ENCODE measurements around the gene FBL. TPM values are rescaled to one million over a fixed set of nuclear protein-coding genes. Genes with fewer than 3 reads are reported as not detected.

FBL gene
- total RNA-seq, 1 donor from 2014 or later = 135 TPM

DNA sequence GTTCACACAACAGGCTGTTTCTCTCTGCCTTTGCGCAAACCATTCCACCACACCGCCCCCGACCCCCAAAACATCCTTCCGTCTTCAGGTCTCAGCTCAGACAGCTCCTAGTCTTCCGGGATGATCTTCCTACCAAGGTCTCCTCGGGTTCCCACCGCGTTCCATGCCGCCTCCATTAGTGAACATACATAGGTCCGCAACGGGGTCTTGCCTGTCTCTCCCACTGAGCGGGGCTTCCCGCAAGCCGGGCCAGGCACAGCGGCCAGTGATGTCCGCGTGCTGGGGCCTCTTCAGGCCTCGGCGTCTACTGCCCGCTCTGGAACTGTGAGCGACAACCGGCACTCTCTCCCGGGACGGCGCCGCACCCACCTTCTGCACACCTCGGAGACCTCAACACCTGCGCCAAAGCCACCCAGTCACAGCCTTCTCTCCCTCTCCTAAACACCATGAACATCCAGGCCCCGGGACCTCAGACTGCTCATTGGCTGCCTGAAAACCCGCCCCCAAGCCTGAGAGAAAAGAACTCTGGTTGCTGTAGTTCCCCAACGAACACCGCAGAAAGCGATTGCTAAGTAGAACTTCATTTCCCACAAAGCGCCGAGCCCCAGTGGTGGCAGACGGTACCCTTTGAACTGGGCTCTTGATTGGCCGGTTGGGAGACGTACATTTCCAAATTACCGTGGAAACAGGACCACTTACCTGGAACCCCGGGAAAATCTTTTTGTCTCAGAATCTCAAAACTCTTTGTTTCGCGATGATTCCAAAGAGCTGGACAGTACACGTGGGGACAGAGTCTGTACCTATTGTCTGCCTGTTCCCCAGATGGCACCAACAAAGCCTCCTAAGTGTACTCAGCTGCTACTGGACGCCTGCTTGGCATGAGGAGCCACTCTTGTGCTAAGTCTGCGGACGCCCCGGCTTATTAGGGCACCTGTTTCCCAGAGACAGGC, 21.8 kb downstream of the FBL start:
- H3K4me1 Mint-ChIP-seq (ENCODE audit: low read depth, unreplicated experiment) = no peaks in the 10 kb centered on the region
- H3K27me3 Mint-ChIP-seq (ENCODE audit: low read depth, unreplicated experiment) = no peaks in the 10 kb centered on the region
- Histone ChIP-seq H3K4me1 (ENCODE audit: insufficient read depth, low read length) (peaks cover 5% of the 10 kb centered on the region), H3K27me3 (ENCODE audit: insufficient read depth, low read length) (no peaks in the 10 kb centered on the region), H3K79me2 (ENCODE audit: insufficient read depth, low read length) (peaks cover 9% of the 10 kb centered on the region), H4K20me1 (ENCODE audit: insufficient read depth, low read length) (no peaks in the 10 kb centered on the region), H3K9ac (ENCODE audit: low read length) (peak overlapping the region; percentile 87), H3K4me2 (ENCODE audit: low read length) (peak overlapping the region; percentile 99), H3K4me3 (ENCODE audit: insufficient read depth, low read depth, low read length) (peak overlapping the region; percentile 90), H2AFZ (ENCODE audit: low read depth, low read length) (peak overlapping the region; percentile 85), H3K36me3 (ENCODE audit: insufficient read depth, low read length) (peaks cover 4% of the 10 kb centered on the region), H3K27ac (ENCODE audit: low read depth, low read length) (no peak overlapping the region), H3K9me3 (ENCODE audit: insufficient read depth, low read depth, low read length) (no peaks in the 10 kb centered on the region)
- peaks cover 11% of the 10 kb centered on the region for H3K36me3 Mint-ChIP-seq (ENCODE audit: low read depth, unreplicated experiment)
- peak overlapping the region; percentile 30 for H3K27ac Mint-ChIP-seq (ENCODE audit: unreplicated experiment)
- FAIRE-seq = peak; percentile 70
- peak; percentile 87 for DNase-seq (ENCODE audit: low read depth)
- H3K4me3 Mint-ChIP-seq (ENCODE audit: unreplicated experiment) = no peak overlapping the region
- TF ChIP-seq, protein P1, sequence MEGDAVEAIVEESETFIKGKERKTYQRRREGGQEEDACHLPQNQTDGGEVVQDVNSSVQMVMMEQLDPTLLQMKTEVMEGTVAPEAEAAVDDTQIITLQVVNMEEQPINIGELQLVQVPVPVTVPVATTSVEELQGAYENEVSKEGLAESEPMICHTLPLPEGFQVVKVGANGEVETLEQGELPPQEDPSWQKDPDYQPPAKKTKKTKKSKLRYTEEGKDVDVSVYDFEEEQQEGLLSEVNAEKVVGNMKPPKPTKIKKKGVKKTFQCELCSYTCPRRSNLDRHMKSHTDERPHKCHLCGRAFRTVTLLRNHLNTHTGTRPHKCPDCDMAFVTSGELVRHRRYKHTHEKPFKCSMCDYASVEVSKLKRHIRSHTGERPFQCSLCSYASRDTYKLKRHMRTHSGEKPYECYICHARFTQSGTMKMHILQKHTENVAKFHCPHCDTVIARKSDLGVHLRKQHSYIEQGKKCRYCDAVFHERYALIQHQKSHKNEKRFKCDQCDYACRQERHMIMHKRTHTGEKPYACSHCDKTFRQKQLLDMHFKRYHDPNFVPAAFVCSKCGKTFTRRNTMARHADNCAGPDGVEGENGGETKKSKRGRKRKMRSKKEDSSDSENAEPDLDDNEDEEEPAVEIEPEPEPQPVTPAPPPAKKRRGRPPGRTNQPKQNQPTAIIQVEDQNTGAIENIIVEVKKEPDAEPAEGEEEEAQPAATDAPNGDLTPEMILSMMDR (IDR thresholded peaks at IDR 0.05; ENCODE audit: insufficient read depth, low read depth, low read length) = no peak
- TF ChIP-seq EZH2 (IDR thresholded peaks at IDR 0.05; ENCODE audit: insufficient read depth, low read length) = no peak
- H3K9me3 Mint-ChIP-seq (ENCODE audit: unreplicated experiment) = no peaks in the 10 kb centered on the region

DNA sequence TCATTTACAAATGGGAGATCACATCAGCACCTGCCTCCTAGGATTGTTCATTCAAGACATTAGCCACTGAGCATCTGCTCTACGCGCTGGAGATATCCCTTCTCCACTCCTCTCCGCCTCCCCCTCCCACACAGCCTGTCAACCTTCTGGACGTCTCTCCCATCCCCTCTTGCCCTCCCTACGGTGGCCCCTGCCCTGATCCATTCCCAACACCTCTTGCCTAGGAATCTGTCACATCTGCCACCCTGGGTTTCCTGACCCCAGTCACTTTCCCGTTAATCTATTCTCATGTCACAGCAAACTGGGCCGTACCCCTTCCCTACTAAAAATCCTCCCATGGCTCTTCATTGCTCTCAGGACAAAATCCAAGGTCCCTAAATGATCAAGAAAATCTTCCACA, 22.5 kb downstream of the FBL start:
- DNase-seq (ENCODE audit: low read depth) (no peak), FAIRE-seq (no peak)
- TF ChIP-seq, protein P1 (IDR thresholded peaks at IDR 0.05; ENCODE audit: insufficient read depth, low read depth, low read length) = no peak
- TF ChIP-seq EZH2 (IDR thresholded peaks at IDR 0.05; ENCODE audit: insufficient read depth, low read length) = no peak
- peak overlapping the region; percentile 87 for H3K9ac ChIP-seq (ENCODE audit: low read length)
- no peak overlapping the region for H3K4me3 Mint-ChIP-seq (ENCODE audit: unreplicated experiment)
- H3K27ac Mint-ChIP-seq (ENCODE audit: unreplicated experiment) = no peak overlapping the region
- H3K9me3 ChIP-seq (ENCODE audit: insufficient read depth, low read depth, low read length) = no peaks in the 10 kb centered on the region
- no peaks in the 10 kb centered on the region for H3K27me3 Mint-ChIP-seq (ENCODE audit: low read depth, unreplicated experiment)
- H3K36me3 ChIP-seq (ENCODE audit: insufficient read depth, low read length) = peaks cover under 1% of the 10 kb centered on the region
- peaks cover 5% of the 10 kb centered on the region for H3K36me3 Mint-ChIP-seq (ENCODE audit: low read depth, unreplicated experiment)
- H2AFZ ChIP-seq (ENCODE audit: low read depth, low read length) = peak overlapping the region; percentile 85
- peaks cover 5% of the 10 kb centered on the region for H3K4me1 ChIP-seq (ENCODE audit: insufficient read depth, low read length)
- no peaks in the 10 kb centered on the region for H3K4me1 Mint-ChIP-seq (ENCODE audit: low read depth, unreplicated experiment)
- H3K27ac ChIP-seq (ENCODE audit: low read depth, low read length) = no peak overlapping the region
- H3K9me3 Mint-ChIP-seq (ENCODE audit: unreplicated experiment) = no peaks in the 10 kb centered on the region
- H4K20me1 ChIP-seq (ENCODE audit: insufficient read depth, low read length) = no peaks in the 10 kb centered on the region
- H3K4me3 ChIP-seq (ENCODE audit: insufficient read depth, low read depth, low read length) = peak overlapping the region; percentile 90
- H3K27me3 ChIP-seq (ENCODE audit: insufficient read depth, low read length) = no peaks in the 10 kb centered on the region
- H3K4me2 ChIP-seq (ENCODE audit: low read length) = peak overlapping the region; percentile 99
- H3K79me2 ChIP-seq (ENCODE audit: insufficient read depth, low read length) = peaks cover 9% of the 10 kb centered on the region

DNA sequence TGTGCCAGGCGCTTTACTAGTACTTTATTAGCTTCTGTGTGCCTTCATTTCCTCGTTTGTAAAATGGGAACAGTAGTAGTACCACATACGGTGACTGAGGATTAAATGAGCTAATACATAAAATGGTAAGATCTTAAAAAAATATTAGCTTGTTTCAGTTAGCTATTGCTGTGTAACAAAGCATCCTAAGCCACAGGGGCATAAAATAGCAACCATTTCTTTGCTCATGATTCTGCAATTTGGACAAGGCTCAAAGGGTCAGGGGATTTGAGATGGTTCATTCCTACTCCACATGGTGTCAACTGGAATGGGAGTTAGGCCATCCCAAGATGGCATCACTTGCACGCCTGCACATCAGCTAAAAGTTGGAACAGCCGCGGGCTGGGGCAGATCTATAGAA, 25.5 kb downstream of the FBL start:
- peaks cover 6% of the 10 kb centered on the region for H3K36me3 Mint-ChIP-seq (ENCODE audit: low read depth, unreplicated experiment)
- H3K27me3 ChIP-seq (ENCODE audit: insufficient read depth, low read length) = no peaks in the 10 kb centered on the region
- no peak overlapping the region for H3K27ac Mint-ChIP-seq (ENCODE audit: unreplicated experiment)
- no peaks in the 10 kb centered on the region for H4K20me1 ChIP-seq (ENCODE audit: insufficient read depth, low read length)
- H3K4me3 Mint-ChIP-seq (ENCODE audit: unreplicated experiment) = no peak overlapping the region
- H3K9ac ChIP-seq (ENCODE audit: low read length) = no peak overlapping the region
- H3K79me2 ChIP-seq (ENCODE audit: insufficient read depth, low read length) = peaks cover 9% of the 10 kb centered on the region
- no peak overlapping the region for H3K4me3 ChIP-seq (ENCODE audit: insufficient read depth, low read depth, low read length)
- no peak overlapping the region for H2AFZ ChIP-seq (ENCODE audit: low read depth, low read length)
- DNase-seq (ENCODE audit: low read depth) = no peak
- no peaks in the 10 kb centered on the region for H3K27me3 Mint-ChIP-seq (ENCODE audit: low read depth, unreplicated experiment)
- H3K4me1 Mint-ChIP-seq (ENCODE audit: low read depth, unreplicated experiment) = peaks cover 3% of the 10 kb centered on the region
- TF ChIP-seq EZH2 (IDR thresholded peaks at IDR 0.05; ENCODE audit: insufficient read depth, low read length) = no peak
- TF ChIP-seq, protein P1 (IDR thresholded peaks at IDR 0.05; ENCODE audit: insufficient read depth, low read depth, low read length) = no peak
- no peak overlapping the region for H3K4me2 ChIP-seq (ENCODE audit: low read length)
- H3K36me3 ChIP-seq (ENCODE audit: insufficient read depth, low read length) = no peaks in the 10 kb centered on the region
- H3K9me3 ChIP-seq (ENCODE audit: insufficient read depth, low read depth, low read length) = no peaks in the 10 kb centered on the region
- no peak for FAIRE-seq
- H3K4me1 ChIP-seq (ENCODE audit: insufficient read depth, low read length) = peaks cover 5% of the 10 kb centered on the region
- H3K9me3 Mint-ChIP-seq (ENCODE audit: unreplicated experiment) = no peaks in the 10 kb centered on the region
- no peak overlapping the region for H3K27ac ChIP-seq (ENCODE audit: low read depth, low read length)

Data from astrocyte (in vitro differentiated cells and primary cell).